SK-N-SH treated with all-trans-retinoic acid at 6 μM for 48 hours (cell line): ENCODE measurements around the gene PCBP3.
"Not testable (repeated sequence)": the region's sequence is repeated elsewhere in the genome, so short reads cannot be mapped to it uniquely, and the experiment has no call there.

Source experiments
- ATAC-seq: fragments of 200-7000 bp; cut with Tn5 transposase; 3 replicates; pipeline ENCODE4 v1.9.1; 2020; ENCODE audit warnings: mild to moderate bottlenecking, moderate library complexity
- BACH2 ChIP-seq: fragments of 250-450 bp; sonication (Bioruptor Pico); IDR thresholded peaks from 2 replicates; pipeline ENCODE4 v1.9.0; 2021; ENCODE audit warnings: mild to moderate bottlenecking, borderline replicate concordance
- CSDC2 ChIP-seq: fragments of 250-450 bp; sonication (Bioruptor Pico); IDR thresholded peaks from 2 replicates; pipeline ENCODE4 v1.5.0; 2020; ENCODE audit warnings: mild to moderate bottlenecking, moderate library complexity
- ISL1 ChIP-seq: fragments of 250-450 bp; sonication (Bioruptor Pico); IDR thresholded peaks from 2 replicates; pipeline ENCODE4 v2.1.2; 2022; ENCODE audit warnings: mild to moderate bottlenecking, moderate library complexity
- OSR1 ChIP-seq: fragments of 250-450 bp; sonication (Bioruptor Pico); IDR thresholded peaks from 2 replicates; pipeline ENCODE4 v1.8.0; 2022; ENCODE audit warnings: moderate library complexity, mild to moderate bottlenecking, inconsistent platforms
- RARB ChIP-seq: fragments of 250-450 bp; sonication (Bioruptor Pico); IDR thresholded peaks from 2 replicates; pipeline ENCODE4 v1.8.0; 2021; ENCODE audit warnings: mild to moderate bottlenecking, moderate library complexity
- SNAI2 ChIP-seq: fragments of 250-450 bp; sonication (Bioruptor Pico); IDR thresholded peaks from 2 replicates; pipeline ENCODE4 v1.5.0; 2020; ENCODE audit warnings: mild to moderate bottlenecking, moderate library complexity
- TCF4 ChIP-seq: fragments of 250-450 bp; sonication (Bioruptor Pico); IDR thresholded peaks from 2 replicates; pipeline ENCODE4 v1.8.0; 2021; ENCODE audit warnings: mild to moderate bottlenecking, moderate library complexity, borderline replicate concordance
- TOX ChIP-seq: fragments of 250-450 bp; sonication (Bioruptor Pico); IDR thresholded peaks from 2 replicates; pipeline ENCODE4 v1.8.0; 2021; ENCODE audit warnings: mild to moderate bottlenecking, moderate library complexity, borderline replicate concordance
- ZC3H10 ChIP-seq: fragments of 250-450 bp; sonication (Bioruptor Pico); IDR thresholded peaks from 2 replicates; pipeline ENCODE4 v1.5.1; 2021; ENCODE audit warnings: mild to moderate bottlenecking, moderate library complexity
- ZFP3 ChIP-seq: fragments of 250-450 bp; sonication (Bioruptor Pico); IDR thresholded peaks from 2 replicates; pipeline ENCODE4 v1.5.0; 2020; ENCODE audit warnings: mild to moderate bottlenecking, moderate library complexity
- ZNF565 ChIP-seq: fragments of 450-650 bp; formaldehyde crosslinking; conservative IDR thresholded peaks from 2 replicates; pipeline ENCODE4 v1.5.0; 2020; ENCODE audit warnings: low read depth, mild to moderate bottlenecking, moderate library complexity
- ZNF70 ChIP-seq: fragments of 450-650 bp; formaldehyde crosslinking; IDR thresholded peaks from 2 replicates; pipeline ENCODE4 v1.5.0; 2020; ENCODE audit warnings: mild to moderate bottlenecking, moderate library complexity
- ZNF8 ChIP-seq: fragments of 450-650 bp; formaldehyde crosslinking; IDR thresholded peaks from 2 replicates; pipeline ENCODE4 v1.5.0; 2020; ENCODE audit warnings: mild to moderate bottlenecking, moderate library complexity
- TF ChIP-seq, protein P1 (sequence below): fragments of 250-450 bp; sonication (Bioruptor Pico); IDR thresholded peaks from 2 replicates; pipeline ENCODE4 v1.5.1; 2021; ENCODE audit warnings: mild to moderate bottlenecking, moderate library complexity
- TF ChIP-seq, protein P2 (sequence below): fragments of 250-450 bp; sonication (Bioruptor Pico); IDR thresholded peaks from 2 replicates; pipeline ENCODE4 v1.5.0; 2020; ENCODE audit warnings: mild to moderate bottlenecking, moderate library complexity
- TF ChIP-seq, protein P3 (sequence below): fragments of 250-450 bp; sonication (Bioruptor Pico); IDR thresholded peaks from 2 replicates; pipeline ENCODE4 v1.8.0; 2021; ENCODE audit warnings: low read depth, mild to moderate bottlenecking, moderate library complexity, borderline replicate concordance

The PCBP3 gene

DNA sequence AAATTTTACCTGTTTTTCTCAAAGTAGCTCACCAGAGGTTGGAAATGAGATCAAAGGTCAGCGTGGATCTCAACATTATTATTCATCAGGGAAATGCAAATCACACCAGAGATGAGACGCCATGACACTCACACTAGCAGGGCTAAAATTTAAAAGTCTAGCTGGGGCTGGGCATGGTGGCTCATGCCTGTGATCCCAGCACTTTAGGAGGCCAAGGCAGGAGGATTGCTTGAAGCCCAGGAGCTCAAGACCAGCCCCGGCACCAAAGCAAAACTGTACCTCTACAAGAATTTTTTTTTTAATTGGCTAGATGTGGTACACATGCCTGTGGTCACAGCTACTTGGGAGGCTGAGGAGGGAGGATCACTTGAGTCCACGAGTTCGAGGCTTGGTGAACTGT lies 41.4 kb upstream of the PCBP3 start (continued):
- no peak for TF ChIP-seq SNAI2 (CRISPR knock-in tag)
- no peak for TF ChIP-seq ZFP3 (CRISPR knock-in tag)
- no peak for TF ChIP-seq ISL1 (CRISPR knock-in tag)
- TF ChIP-seq ZC3H10 (CRISPR knock-in tag), result no peak
- TF ChIP-seq, protein P1, sequence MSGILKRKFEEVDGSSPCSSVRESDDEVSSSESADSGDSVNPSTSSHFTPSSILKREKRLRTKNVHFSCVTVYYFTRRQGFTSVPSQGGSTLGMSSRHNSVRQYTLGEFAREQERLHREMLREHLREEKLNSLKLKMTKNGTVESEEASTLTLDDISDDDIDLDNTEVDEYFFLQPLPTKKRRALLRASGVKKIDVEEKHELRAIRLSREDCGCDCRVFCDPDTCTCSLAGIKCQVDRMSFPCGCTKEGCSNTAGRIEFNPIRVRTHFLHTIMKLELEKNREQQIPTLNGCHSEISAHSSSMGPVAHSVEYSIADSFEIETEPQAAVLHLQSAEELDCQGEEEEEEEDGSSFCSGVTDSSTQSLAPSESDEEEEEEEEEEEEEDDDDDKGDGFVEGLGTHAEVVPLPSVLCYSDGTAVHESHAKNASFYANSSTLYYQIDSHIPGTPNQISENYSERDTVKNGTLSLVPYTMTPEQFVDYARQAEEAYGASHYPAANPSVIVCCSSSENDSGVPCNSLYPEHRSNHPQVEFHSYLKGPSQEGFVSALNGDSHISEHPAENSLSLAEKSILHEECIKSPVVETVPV (CRISPR knock-in tag), result no peak
- no peak for TF ChIP-seq ZNF70 (CRISPR knock-in tag)
- no peak for TF ChIP-seq OSR1
- TF ChIP-seq BACH2 (CRISPR knock-in tag), result no peak

DNA sequence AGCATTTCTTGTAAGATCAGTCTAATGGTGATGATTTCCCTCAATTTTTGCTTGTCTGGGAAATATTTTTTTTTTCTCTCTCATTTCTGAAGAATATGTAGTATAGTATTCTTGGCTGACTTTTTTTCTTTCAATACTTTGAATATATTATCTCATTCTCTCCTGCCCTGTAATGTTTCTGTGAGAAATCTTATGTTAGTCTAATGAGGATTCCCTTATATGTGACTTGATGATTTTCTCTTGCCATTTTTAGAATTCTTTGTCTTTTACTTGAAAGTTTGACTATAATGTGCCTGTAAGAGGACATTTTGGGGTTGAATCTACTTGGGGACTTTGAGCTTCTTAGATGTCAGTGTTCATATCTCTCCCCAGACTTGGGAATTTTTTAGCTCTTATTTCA lies 40.0 kb upstream of the PCBP3 start:
- no peak for TF ChIP-seq ZNF8 (CRISPR knock-in tag)
- no peak for TF ChIP-seq SNAI2 (CRISPR knock-in tag)
- TF ChIP-seq, protein P2, sequence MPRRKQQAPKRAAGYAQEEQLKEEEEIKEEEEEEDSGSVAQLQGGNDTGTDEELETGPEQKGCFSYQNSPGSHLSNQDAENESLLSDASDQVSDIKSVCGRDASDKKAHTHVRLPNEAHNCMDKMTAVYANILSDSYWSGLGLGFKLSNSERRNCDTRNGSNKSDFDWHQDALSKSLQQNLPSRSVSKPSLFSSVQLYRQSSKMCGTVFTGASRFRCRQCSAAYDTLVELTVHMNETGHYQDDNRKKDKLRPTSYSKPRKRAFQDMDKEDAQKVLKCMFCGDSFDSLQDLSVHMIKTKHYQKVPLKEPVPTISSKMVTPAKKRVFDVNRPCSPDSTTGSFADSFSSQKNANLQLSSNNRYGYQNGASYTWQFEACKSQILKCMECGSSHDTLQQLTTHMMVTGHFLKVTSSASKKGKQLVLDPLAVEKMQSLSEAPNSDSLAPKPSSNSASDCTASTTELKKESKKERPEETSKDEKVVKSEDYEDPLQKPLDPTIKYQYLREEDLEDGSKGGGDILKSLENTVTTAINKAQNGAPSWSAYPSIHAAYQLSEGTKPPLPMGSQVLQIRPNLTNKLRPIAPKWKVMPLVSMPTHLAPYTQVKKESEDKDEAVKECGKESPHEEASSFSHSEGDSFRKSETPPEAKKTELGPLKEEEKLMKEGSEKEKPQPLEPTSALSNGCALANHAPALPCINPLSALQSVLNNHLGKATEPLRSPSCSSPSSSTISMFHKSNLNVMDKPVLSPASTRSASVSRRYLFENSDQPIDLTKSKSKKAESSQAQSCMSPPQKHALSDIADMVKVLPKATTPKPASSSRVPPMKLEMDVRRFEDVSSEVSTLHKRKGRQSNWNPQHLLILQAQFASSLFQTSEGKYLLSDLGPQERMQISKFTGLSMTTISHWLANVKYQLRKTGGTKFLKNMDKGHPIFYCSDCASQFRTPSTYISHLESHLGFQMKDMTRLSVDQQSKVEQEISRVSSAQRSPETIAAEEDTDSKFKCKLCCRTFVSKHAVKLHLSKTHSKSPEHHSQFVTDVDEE (CRISPR knock-in tag), result no peak
- TF ChIP-seq RARB (CRISPR knock-in tag), result no peak
- TF ChIP-seq TCF4, result no peak
- TF ChIP-seq, protein P3, sequence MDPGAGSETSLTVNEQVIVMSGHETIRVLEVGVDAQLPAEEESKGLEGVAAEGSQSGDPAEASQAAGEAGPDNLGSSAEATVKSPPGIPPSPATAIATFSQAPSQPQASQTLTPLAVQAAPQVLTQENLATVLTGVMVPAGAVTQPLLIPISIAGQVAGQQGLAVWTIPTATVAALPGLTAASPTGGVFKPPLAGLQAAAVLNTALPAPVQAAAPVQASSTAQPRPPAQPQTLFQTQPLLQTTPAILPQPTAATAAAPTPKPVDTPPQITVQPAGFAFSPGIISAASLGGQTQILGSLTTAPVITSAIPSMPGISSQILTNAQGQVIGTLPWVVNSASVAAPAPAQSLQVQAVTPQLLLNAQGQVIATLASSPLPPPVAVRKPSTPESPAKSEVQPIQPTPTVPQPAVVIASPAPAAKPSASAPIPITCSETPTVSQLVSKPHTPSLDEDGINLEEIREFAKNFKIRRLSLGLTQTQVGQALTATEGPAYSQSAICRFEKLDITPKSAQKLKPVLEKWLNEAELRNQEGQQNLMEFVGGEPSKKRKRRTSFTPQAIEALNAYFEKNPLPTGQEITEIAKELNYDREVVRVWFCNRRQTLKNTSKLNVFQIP, result no peak
- TF ChIP-seq, all 23 proteins: peak for 0
- no peak for ATAC-seq

DNA sequence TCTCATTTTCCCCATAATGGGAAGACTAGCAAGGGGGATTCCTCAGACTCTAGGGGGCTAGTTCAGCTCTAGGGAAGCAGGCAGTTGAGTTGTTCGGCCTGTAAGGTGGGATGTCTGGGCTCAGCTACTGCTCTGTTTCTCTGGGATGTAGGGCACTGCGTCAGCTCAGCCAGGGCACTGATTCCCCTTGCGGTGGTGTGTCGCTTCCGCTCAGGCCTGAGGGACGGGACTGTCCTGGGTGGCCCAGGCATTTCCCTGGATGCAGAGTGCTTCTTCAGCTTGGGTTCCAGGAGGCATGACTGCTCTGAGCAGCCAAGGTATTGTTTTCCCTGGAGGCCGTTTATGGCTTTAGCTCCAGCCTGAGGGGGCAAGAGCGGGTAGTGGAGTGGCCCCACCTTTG lies 38.8 kb upstream of the PCBP3 start:
- not testable (repeated sequence) for ATAC-seq

DNA sequence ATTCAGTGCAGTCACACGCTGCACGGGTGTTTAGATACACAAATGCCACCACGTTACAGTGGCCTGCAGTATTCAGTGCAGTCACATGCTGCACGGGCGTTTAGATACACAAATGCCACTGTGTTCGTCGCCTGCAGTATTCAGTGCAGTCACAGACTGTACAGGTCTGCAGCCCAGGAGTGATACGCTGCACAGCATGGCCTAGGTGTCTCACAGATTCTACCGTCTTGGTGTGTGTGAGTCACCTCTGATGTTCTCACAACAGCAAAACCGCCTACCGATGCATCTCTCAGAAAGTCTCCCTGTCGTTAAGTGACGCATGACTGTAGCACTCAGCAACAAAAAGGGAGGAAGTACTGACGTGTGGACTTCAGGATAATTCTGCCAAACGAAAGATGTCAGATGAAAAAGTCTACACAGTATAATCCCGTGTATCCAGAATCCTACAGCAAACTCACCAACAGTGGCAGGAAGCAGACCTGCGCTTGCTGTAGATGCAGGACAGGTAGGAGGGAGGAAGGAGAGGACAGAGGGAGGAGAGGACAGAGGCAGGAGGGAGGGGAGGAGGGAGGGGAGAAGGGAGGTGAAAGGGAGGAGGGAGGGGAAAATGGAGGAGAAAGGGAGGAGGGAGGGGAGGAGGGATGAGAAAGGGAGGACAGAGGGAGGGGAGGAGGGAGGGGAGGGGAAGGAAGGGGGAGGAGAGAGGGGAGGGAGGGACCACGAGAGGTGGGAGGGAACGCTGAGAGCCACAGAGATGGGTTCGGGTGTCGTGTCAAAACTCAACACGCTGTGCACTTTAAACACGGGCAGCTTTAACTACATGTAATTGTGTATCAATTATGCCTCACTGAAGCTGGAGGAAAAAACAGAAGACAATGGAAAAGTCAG lies 36.3 kb upstream of the PCBP3 start:
- TF ChIP-seq BACH2 (CRISPR knock-in tag) (no peak), ZNF565 (CRISPR knock-in tag) (no peak), ZNF70 (CRISPR knock-in tag) (no peak), ZFP3 (CRISPR knock-in tag) (no peak), ZC3H10 (CRISPR knock-in tag) (no peak), TOX (CRISPR knock-in tag) (no peak), CSDC2 (CRISPR knock-in tag) (no peak), SNAI2 (CRISPR knock-in tag) (no peak)
- TF ChIP-seq, protein P2 (CRISPR knock-in tag), result no peak
- TF ChIP-seq, all 23 proteins: peak for 0
- ATAC-seq, result peak; percentile 23

DNA sequence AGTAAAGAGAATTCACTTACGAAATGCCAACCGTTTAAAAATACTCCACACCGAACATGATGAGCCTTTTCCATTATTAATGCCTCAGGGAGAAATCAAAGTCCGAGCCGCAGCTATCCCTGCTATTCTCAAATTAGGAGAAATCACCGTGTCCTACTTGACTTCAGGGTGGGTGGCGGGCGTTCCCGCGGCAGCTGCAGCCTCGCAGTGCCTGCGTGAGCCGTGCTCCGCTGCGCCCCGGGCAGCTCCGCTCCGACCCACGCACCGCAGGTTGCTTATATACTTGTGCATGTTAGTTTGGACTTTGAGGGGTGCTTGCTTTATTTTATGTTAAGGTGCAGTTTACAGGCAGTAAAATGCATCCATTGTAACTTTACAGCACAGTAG lies 35.6 kb upstream of the PCBP3 start:
- no peak for TF ChIP-seq RARB (CRISPR knock-in tag)
- TF ChIP-seq, all 23 proteins: peak for 0
- ATAC-seq, result peak; percentile 63

DNA sequence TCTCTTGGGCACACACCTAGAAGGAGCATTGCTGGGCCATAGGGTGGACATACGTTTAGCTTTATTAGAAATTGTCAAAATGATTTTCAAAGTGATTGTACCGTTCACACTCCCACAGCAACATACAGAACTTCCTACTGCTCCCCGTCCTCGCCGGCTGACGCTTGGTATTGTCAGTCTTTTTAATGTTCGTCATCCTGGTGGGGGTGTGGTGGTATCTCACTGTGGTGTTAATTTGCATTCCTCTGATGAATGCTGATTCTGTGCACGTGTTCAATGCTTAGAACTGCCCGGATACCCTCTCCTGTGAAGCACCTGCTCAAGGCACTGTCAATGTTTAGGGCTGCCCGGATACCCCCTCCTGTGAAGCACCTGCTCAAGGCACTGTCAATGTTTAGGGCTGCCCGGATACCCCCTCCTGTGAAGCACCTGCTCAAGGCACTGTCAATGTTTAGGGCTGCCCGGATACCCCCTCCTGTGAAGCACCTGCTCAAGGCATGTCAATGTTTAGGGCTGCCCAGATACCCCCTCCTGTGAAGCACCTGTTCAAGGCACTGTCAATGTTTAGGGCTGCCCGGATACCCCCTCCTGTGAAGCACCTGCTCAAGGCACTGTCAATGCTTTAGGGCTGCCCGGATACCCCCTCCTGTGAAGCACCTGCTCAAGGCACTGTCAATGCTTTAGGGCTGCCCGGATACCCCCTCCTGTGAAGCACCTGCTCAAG lies 34.6 kb upstream of the PCBP3 start:
- ATAC-seq, result not testable (repeated sequence)

DNA sequence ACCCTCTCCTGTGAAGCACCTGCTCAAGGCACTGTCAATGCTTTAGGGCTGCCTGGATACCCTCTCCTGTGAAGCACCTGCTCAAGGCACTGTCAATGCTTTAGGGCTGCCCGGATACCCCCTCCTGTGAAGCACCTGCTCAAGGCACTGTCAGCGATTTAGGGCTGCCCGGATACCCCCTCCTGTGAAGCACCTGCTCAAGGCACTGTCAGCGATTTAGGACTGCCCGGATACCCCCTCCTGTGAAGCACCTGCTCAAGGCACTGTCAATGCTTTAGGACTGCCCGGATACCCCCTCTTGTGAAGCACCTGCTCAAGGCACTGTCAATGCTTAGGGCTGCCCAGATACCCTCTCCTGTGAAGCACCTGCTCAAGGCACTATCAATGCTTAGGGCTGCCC lies 33.9 kb upstream of the PCBP3 start:
- ATAC-seq, result not testable (repeated sequence)
